Renal pelvis (tissue), 12 donors: Measurements from ENCODE around the gene RGS8. TPM values are rescaled to one million over a fixed set of nuclear protein-coding genes. Genes with fewer than 3 reads are reported as not detected.
A peak's percentile ranks its signal among the peaks of the same experiment; 100 is the strongest.

Experiments used
- DNase-seq: peaks from one replicate; pipeline ENCODE4 v3.0.0-alpha.2; 2013
- long read RNA-seq, 16 experiments: transcript quantifications; one replicate each; lab custom pipeline, GENCODE V29; 2026
- polyA plus RNA-seq, 3 donors: library from polyadenylated mRNA; unstranded; fragments of 120-200 nt; gene quantifications; one replicate each; pipeline ENCODE4 v1.2.1, GENCODE V29; 2013; ENCODE audit not compliant: insufficient read length in 3 of 3

RGS8 gene
- under 1 TPM; 0.06 to 0.07 (median 0.06) TPM for polyA plus RNA-seq
- long read RNA-seq, donor 1, result 0 reads
- long read RNA-seq, donor 2, result 0 reads
- long read RNA-seq, donor 3, result 0 reads
- long read RNA-seq, donor 4, result 0 reads
- long read RNA-seq, donor 5, result 0 reads
- long read RNA-seq, donor 6, result 0 reads
- long read RNA-seq, donor 7, result 0 reads
- long read RNA-seq, donor 8, result 0 reads
- long read RNA-seq, donor 9, result 0 reads
- long read RNA-seq, donor 10, result 0 reads
- long read RNA-seq, donor 11, partial matches to known transcripts, result 225 of 241 reads
- long read RNA-seq, donor 11, other reads (novel, unspliced or antisense), result 16 of 241 reads
- long read RNA-seq, donor 12, result 0 reads
- long read RNA-seq, donor 13, result 0 reads
- long read RNA-seq, donor 14, result 0 reads
- long read RNA-seq, donor 15, result 0 reads
- long read RNA-seq, donor 16, result 0 reads

- DNase-seq, result no peak
Observed at GRCh38 chr1:182684116-182684828, at the start of gene RGS8. Gene RGS8, minus strand, starts transcription at chr1:182684587. Its CDS starts 14,938 bp downstream, at chr1:182669649.

- DNase-seq, result no peak
Observed at GRCh38 chr1:182731852-182732575, 47.6 kb upstream of the RGS8 start.

DNA sequence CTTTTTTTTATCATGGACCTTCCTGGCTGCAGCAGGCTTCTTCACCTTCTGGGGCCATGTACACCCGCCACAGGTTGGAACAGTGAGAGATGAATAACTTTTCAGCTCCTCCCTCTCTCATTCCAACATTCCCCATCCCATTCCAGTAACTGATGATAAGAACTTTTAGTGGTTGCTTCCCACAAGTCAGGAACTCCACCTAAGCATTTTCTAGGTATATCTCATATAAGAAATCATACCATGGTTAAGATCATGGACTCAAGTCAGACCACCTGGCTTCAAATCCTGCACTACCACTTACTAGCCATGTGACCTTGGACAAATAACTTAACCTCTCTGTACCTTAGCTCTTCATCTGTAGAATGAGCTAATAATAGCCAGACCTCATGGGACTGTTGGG, 42.5 kb upstream of the RGS8 start:
- DNase-seq, result no peak

DNA sequence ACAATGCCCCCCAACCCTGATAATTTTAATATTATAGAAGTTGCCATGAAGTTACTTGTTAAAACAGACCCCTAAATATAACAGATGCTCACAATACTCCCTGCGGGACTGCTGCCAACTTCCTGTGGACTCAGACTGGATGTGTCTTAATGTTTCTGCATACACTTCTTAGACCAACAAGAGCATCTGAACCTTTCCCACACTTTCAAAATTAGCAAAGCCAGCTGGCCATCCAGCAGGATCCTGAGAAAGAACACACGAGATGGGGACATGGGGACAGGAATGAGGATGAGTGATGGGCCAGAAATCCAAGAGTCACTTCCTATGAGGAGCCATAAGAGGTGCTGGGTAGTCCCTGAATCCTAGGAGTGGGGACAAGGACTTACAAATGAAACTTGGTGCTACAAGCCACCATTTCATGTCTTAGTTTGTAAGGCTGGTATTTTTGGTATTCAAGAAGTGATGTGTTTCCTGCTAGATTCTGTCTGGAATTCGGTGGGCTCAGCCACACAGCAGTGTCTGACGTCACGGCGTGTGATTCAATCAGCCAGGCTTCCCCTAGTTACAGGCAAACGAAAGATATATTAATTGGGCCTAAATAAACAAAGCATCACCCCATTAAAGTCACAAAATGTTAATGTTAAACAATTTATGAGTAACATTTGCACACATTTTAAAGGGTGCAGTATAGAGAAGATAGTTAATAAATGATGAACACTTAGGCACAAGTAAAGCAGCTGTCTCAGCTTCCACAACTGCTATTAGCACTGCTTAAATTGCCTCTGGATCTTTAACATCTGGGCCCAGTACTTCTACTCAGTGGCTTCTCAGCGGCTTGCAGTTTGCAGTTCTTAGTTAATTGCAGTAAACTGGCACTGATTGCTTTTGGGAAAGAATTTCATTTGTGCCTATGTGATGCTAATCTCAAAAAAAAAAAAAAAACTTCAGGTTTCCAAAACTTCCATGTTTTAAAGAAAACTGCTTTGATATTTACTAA, 41.2 kb upstream of the RGS8 start:
- peak; percentile 22 for DNase-seq

GRCh38 chr1:182724215-182724614, 39.8 kb upstream of the RGS8 start:
- DNase-seq, result no peak

- no peak for DNase-seq
Observed at GRCh38 chr1:182723200-182723599, 38.8 kb upstream of the RGS8 start.

DNA sequence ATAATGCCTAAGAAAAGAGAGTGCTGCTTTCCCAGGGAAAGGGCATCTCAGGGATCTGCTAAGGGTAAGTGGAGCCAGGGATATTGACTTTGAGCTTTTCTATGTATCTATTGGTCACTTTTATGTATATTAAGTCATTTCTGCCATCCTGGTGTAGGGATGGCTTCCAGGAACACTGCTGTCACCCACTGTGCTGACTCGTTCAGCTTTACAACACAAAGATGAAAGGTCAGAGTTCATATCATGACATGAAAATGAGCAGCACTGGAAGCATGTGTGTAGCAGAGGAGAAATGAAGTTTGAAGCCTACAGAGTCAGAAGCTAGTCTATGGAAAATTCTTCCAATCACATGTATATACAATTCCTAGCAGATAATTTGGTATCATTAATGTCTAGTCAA, 37.1 kb upstream of the RGS8 start:
- DNase-seq, result no peak

DNA sequence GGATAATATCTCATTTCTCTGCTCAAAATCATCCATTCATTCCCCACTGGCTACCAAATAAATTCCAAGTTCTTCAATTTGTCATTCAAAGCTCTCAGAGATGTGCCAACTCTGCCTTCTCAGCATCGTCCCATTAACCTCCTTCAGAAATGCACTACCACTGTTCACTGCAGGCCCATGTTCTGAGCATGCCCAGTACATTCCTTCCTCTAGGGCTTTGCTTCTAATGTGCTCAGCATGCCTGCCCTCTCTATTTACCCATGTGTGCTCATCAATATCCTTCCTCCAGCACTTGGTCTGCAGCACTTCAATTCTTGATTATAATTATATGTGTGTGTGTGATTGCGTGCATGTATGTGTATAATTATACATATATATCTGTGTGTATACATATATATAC, 36.1 kb upstream of the RGS8 start:
- DNase-seq, result no peak

GRCh38 chr1:182719553-182719952, 35.2 kb upstream of the RGS8 start:
- DNase-seq, result no peak

- DNase-seq, result no peak
Observed at GRCh38 chr1:182718311-182718710, 33.9 kb upstream of the RGS8 start.

DNA sequence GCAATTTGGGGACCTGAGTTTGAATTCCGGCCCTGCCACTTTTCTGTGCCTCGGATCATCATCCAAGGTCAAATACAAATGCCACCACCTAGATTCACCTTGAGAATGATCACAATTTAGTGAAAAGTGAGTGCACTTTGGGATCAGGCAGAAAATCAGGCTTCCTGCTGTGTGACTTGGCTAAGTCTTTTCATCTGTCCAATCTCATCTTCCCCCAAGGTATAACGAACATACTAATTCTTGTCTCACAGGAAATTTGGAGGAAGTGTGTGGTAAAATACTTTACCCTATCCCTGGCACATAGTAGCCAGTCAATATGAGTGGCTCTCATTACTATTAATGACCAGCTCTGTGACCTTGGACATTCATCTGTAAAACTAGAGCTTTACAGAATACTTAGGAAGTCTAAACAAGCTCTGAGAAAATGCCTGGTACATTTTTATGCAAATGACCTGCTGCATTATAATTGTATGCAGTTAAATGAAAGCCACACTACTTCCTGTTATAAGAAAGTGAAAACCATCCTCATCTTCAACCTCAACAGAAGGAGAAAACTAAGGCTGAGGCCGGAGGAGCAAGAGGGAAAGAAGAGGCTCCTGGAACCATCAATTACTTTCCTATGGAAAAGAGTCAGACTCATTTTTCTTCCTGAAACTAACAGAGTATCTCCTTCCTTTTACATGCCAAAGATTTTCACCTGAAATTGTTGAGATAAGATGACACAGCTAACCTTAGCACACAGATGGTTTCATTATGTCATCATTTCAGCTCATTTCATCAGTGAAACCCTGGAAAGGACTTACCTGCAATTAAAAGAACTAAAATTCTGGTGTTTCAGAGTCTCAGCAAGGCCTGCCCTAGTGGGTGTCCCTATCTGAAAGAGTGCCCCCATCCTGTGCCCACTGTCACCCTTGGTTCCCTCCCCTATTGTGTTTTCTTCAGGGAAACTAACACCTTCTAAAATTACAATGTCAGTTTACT, 32.6 kb upstream of the RGS8 start:
- DNase-seq, result no peak

DNA sequence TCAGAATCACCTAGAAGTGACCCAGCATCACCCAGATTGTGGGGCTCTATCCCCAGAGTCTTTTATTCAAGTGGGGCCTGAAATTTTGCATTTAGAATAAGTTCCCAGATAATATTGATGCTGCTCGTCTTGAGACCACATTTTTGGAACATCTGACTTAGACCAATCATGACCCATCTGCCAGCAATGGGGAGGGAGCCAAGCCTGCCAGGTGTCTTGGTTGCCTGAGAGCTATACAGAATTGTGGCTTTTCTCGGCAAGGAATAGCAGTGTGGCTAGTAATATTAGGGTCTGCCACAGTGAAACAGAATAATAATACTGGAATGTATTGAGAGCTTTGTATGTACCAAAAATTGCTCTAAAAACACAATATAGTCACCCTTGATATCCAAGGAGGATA, 31.1 kb upstream of the RGS8 start:
- no peak for DNase-seq

GRCh38 chr1:182714546-182714945, 30.2 kb upstream of the RGS8 start:
- no peak for DNase-seq

GRCh38 chr1:182713939-182714338, 29.6 kb upstream of the RGS8 start:
- DNase-seq, result peak; percentile 16

- no peak for DNase-seq
Observed at GRCh38 chr1:182713492-182713891, 29.1 kb upstream of the RGS8 start.

- no peak for DNase-seq
Observed at GRCh38 chr1:182709855-182710254, 25.5 kb upstream of the RGS8 start.

DNA sequence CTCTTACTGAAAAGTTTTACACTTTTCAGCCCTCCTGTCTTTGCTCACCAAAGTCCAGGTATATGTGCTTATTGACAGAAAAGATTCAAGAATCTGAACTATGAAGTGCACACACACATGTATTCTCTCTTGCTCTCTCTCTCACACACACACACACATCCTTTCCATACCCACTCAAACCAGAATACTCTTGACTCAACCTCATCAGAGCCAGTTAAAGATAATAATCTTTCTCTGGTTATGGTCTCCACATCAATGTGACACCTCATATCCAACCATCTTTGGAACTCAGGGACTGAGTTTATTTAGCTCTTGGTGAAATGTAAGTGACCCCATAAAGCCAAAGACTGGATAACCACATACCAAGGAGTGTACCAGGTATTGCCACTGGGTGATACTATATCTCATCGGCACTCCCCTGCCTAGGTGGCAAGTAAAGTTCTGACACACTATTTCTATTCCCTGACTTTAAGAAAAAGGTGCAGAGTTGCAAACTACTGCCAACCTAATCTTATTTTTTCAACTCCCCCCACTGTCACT, 24.9 kb upstream of the RGS8 start:
- DNase-seq, result no peak

- DNase-seq, result no peak
Observed at GRCh38 chr1:182707122-182707521, 22.7 kb upstream of the RGS8 start.

GRCh38 chr1:182704677-182705076, 20.3 kb upstream of the RGS8 start:
- DNase-seq, result no peak

GRCh38 chr1:182703539-182703938, 19.2 kb upstream of the RGS8 start:
- no peak for DNase-seq
